GM23338 (cell line): Measurements from ENCODE around the gene MVB12B.

Experiments used
- CREB1 ChIP-seq: fragments of 250-450 bp; sonication (Bioruptor Pico); IDR thresholded peaks from 2 replicates; pipeline ENCODE4 v1.5.0; 2020; ENCODE audit warnings: low read depth, mild to moderate bottlenecking, moderate library complexity
- ETS1 ChIP-seq: IDR thresholded peaks from 2 replicates; pipeline ENCODE4 v1.6.1; 2016; ENCODE audit warnings: antibody characterized with exemption
- EZH2 ChIP-seq: fragments of 200-600 bp; sonication (generic); IDR thresholded peaks from one replicate; pipeline ENCODE4 v1.8.0; 2017; ENCODE audit warnings: antibody characterized with exemption, mild to moderate bottlenecking, low read depth; ENCODE audit not compliant: unreplicated experiment
- EZH2phosphoT487 ChIP-seq: fragments of 200-600 bp; sonication (generic); IDR thresholded peaks from one replicate; pipeline ENCODE4 v1.8.1; 2018; ENCODE audit warnings: antibody characterized with exemption; ENCODE audit not compliant: unreplicated experiment
- JUNB ChIP-seq: IDR thresholded peaks from one replicate; pipeline ENCODE4 v1.6.1; 2016; ENCODE audit warnings: antibody characterized with exemption; ENCODE audit not compliant: unreplicated experiment
- NANOG ChIP-seq: IDR thresholded peaks from 2 replicates; pipeline ENCODE4 v1.6.1; 2016; ENCODE audit warnings: antibody characterized with exemption, borderline replicate concordance
- POLR2AphosphoS5 ChIP-seq: IDR thresholded peaks from 2 replicates; pipeline ENCODE4 v1.6.1; 2016; ENCODE audit warnings: antibody characterized with exemption, low read depth
- REST ChIP-seq: IDR thresholded peaks from one replicate; pipeline ENCODE4 v1.6.1; 2018; ENCODE audit warnings: antibody characterized with exemption; ENCODE audit not compliant: unreplicated experiment
- STAT1 ChIP-seq: IDR thresholded peaks from one replicate; pipeline ENCODE4 v1.6.1; 2016; ENCODE audit warnings: antibody characterized with exemption; ENCODE audit not compliant: unreplicated experiment
- ZNF331 ChIP-seq: fragments of 250-450 bp; sonication (Bioruptor Pico); IDR thresholded peaks from 2 replicates; pipeline ENCODE4 v1.5.0; 2020; ENCODE audit warnings: low read depth, mild to moderate bottlenecking, moderate library complexity
- TF ChIP-seq, protein P1 (sequence below), 2 experiments: fragments of 200-600 bp in 1 of 2; sonication (generic) in 1 of 2; conservative IDR thresholded peaks; 2 replicates each; pipeline versions ENCODE4 v1.5.1 to v1.6.1; 2016 to 2017; ENCODE audit warnings: antibody characterized with exemption in 2 of 2, low read depth in 2 of 2, mild to moderate bottlenecking in 2 of 2, moderate library complexity in 1 of 2

- TF ChIP-seq, protein P1, sequence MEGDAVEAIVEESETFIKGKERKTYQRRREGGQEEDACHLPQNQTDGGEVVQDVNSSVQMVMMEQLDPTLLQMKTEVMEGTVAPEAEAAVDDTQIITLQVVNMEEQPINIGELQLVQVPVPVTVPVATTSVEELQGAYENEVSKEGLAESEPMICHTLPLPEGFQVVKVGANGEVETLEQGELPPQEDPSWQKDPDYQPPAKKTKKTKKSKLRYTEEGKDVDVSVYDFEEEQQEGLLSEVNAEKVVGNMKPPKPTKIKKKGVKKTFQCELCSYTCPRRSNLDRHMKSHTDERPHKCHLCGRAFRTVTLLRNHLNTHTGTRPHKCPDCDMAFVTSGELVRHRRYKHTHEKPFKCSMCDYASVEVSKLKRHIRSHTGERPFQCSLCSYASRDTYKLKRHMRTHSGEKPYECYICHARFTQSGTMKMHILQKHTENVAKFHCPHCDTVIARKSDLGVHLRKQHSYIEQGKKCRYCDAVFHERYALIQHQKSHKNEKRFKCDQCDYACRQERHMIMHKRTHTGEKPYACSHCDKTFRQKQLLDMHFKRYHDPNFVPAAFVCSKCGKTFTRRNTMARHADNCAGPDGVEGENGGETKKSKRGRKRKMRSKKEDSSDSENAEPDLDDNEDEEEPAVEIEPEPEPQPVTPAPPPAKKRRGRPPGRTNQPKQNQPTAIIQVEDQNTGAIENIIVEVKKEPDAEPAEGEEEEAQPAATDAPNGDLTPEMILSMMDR (conservative IDR thresholded peaks at IDR 0.05; ENCODE audit: low read depth in 2 of 2): no peak
- TF ChIP-seq EZH2phosphoT487 (no peak), POLR2AphosphoS5 (no peak), REST (no peak), EZH2 (no peak), CREB1 (CRISPR knock-in tag) (no peak), NANOG (no peak), ZNF331 (CRISPR knock-in tag) (no peak), ETS1 (no peak), STAT1 (no peak), JUNB (no peak)
Measured at GRCh38 chr9:126508171-126508591, 181.6 kb downstream of the MVB12B start.
